HG03469 (cell line): ENCODE results near the gene FBRSL1.

Source experiments
- ATAC-seq: cut with Tn5 transposase; IDR thresholded peaks from one replicate; pipeline ENCODE4 v1.9.1; 2021; ENCODE audit warnings: mild to moderate bottlenecking, moderate library complexity, moderate number of reproducible peaks; ENCODE audit not compliant: unreplicated experiment

The FBRSL1 gene

DNA sequence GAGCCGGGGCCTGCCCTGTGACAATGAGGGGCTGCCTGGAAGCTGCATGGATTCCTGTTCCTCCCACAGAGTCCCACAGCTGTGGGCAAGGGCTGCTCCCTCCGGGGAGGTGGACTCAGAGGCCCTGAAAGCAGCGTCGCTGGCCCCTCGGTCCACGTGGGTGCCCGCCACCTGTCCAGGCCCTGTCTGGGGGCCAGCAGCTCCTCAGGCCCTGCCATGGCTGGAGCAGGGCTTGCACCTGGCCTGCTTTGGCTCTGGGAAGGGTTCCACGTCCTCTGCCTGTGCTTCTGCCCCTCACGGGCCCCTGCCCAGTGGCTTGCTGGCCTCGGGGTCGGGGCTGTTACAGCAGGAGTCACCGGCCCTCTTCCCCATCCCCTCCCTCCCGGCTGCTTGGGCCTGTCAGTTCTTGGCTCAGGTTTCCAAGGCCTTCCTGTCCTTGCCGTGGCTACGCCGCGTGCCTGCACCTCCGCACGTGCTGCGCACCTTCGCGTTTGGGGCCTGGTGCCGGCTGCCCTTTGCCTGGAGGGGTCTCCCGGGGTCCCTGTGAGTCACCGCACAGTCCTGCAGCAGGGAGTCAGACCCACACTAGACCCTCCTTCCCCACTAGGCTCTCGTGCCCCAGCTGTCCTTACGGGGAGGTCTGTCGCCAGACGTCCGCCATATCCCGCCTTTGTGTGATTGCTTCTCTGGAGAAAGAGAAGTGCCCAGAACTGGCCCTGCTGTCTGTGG lies 5.8 kb downstream of the FBRSL1 start:
- ATAC-seq, result no peak

GRCh38 chr12:132496358-132496669 lies 6.4 kb downstream of the FBRSL1 start:
- no peak for ATAC-seq

GRCh38 chr12:132496710-132497109 lies 6.8 kb downstream of the FBRSL1 start:
- ATAC-seq, result no peak

- ATAC-seq, result no peak
Measured at GRCh38 chr12:132497514-132498405, 7.8 kb downstream of the FBRSL1 start.

DNA sequence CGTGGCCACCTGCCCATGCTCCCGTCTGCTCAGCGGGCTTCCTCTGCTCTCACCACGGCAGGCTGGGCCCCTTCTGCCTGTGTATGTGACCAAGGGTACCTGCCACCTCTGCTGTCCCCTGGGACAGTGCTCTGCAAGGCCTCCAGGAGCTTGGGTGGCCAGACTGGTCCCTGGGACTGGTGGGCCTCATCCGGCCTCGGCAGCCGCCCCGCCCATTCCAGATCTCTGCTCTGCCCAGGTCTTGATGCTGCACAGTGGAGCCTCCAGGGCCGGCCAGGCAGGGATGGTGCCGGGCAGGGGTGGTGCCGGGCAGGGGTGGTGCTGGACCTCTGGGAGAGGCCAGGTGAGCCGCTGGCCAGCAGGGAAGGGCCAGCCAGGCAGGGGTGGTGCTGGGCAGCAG lies 9.0 kb downstream of the FBRSL1 start:
- ATAC-seq, result no peak

DNA sequence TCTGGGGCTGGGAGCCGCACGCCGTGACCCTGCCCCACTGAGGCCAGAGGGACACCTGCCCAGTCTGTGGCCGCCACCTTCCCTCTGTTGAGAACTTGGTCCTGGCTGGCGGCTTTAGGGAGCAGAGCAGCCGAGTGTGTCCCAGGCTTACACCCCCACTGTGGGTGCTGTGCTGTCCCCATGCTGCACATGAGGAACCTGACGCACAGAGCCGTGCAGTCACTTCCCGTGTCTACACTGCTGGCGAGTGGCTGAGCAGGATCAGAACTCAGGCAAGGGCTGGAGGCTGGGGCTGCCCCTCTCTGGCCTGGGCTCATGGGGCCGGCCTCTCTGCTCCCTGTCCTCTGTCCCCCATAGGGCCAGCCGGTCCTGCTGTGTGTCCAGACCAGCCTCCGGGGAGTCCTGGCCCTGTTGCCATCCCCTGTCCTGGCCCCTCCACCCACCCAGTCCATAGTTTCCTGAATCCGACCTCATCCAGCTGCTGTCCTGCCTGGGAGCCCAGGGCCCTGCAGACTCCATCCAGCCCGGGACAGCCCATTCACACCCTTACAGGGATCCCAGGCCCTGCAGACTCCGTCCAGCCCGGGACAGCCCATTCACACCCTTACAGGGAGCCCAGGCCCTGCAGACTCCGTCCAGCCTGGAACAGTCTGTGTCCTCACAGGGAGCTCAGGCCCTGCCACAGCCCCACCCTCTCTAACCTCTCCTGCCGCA lies 10.3 kb downstream of the FBRSL1 start:
- no peak for ATAC-seq

DNA sequence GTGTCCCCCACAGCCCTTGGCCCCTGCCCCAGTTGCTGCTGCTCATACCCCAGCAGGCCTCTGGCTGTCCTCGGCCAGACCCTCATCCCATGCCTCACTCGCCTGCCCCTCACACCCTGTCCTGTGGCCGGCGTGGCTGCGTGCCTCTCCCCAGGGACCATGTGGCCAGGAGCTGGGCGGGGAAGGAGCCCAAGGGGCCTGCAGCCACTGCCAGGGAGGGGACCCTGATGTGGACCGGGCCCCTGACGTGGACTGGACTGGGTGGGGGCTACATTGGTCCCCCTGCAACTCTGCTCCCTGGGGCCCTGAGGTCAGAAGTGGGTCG lies 10.9 kb downstream of the FBRSL1 start:
- ATAC-seq, result no peak

DNA sequence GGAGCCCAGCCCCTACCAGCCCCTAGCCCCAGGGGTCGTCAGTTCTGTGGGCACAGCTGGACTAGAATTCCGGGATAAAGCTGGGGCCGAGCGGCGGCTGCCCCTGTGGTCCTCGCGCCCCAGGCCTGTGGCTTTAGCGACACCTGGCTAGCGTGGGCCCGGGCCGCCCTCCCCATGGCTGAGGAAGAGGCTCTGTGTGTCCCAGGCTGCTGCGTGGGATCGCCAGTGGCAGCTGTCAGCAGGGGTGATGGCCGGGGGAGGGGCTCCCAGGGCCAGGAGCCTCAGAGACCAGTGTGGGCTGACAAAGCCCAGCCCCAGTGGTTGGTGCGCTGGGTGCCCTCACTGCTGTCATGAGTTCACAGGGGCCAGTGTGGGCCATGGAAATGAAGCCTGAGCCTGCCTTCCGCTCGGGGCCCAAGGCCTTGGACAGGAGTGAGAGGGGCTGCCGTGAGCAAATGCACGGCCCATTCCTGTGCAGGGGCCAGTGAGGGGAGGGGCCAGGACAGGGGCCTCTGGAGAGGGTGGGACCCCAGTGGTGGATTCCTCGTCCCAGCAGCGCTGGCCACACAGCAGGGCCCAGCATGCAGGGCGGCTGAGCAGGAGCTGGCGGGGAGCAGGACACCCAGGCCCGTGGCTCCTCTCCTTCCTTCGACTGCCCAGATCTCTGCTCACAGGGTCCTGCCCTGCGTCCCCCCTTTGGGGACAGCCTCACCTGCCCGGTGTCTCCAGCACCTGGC lies 11.4 kb downstream of the FBRSL1 start:
- no peak for ATAC-seq

- ATAC-seq, result no peak
Measured at GRCh38 chr12:132502149-132502881, 12.4 kb downstream of the FBRSL1 start.

DNA sequence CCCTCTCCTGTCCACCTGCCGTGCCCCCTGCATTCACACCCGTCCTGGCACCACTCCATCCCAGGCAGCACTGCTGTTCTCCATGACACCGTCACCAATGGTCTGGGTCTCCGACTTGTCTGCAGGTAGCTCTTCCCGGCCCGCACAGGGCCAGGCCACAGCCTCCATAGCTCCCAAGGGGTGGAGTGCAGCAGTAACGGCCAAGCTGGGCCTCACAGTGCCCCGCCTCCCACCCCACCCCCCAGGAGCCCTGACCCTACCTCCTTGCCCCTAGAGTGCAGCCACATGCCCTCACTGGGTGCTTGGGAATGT lies 12.9 kb downstream of the FBRSL1 start:
- no peak for ATAC-seq

DNA sequence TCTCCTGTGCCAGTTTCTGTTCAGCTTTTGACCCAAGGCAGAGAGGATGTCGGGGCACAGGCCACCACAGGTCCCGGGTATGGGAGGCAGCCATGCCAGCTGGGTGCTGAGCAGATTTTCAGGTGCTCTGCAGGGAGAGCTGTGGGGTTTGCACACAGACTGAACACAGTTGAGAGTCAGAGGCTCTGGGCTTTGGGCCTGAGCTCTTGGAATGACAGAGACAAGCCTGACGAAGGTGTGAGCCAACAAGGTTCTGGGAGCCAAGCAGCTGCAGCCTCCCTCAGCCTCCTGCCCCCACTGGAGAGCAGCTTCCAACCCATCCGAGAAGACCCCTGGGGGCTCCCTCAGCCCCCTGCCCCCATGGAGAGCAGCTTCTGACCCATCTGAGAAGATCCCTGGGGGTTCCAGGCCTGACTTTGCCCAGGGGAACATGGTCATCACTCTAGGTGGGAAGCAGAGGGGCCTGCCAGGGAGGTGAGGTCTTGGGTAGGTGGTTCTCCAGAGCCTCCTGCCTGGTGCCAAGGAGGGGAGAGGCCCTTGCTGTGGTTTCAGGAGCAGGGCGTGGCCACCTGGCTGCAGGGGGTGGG lies 13.8 kb downstream of the FBRSL1 start:
- no peak for ATAC-seq

DNA sequence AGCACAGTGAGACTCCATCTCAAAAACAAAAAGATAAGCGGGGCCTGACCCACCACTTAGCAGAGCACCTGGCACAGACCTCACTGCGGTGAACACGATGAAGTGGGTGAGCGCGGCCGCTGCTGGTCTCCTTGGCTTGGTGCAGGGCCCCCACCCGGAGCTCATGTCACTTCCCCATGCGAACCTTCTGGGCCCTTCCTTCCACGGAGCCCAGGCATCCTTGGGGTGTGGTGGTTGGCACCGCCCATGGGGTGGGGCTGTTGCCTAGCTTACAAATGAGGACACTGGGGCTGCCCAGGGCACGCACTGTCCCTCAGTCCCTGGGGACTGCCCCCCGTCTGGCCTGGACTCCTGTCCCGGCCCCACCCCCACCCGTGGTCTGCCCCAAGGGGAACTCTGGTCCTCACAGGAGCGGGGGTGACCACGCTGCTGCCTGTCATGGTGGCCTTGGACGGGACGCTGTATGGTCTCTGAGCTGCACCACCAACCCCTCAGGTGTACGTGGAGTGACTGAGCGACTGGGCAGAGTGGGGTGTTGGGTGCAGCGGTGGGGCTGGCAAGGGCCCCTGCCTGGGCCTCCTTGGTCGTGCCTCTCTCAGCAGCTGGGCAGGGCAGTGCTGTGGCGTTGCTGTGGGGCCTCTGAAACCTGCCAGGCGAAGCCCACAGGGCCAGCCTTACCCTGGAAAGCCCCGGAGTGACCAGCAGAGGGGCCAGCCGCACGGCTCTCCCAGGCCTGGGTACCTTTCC lies 15.3 kb downstream of the FBRSL1 start:
- ATAC-seq, result no peak

- ATAC-seq, result no peak
Measured at GRCh38 chr12:132505852-132506219, 15.9 kb downstream of the FBRSL1 start.

DNA sequence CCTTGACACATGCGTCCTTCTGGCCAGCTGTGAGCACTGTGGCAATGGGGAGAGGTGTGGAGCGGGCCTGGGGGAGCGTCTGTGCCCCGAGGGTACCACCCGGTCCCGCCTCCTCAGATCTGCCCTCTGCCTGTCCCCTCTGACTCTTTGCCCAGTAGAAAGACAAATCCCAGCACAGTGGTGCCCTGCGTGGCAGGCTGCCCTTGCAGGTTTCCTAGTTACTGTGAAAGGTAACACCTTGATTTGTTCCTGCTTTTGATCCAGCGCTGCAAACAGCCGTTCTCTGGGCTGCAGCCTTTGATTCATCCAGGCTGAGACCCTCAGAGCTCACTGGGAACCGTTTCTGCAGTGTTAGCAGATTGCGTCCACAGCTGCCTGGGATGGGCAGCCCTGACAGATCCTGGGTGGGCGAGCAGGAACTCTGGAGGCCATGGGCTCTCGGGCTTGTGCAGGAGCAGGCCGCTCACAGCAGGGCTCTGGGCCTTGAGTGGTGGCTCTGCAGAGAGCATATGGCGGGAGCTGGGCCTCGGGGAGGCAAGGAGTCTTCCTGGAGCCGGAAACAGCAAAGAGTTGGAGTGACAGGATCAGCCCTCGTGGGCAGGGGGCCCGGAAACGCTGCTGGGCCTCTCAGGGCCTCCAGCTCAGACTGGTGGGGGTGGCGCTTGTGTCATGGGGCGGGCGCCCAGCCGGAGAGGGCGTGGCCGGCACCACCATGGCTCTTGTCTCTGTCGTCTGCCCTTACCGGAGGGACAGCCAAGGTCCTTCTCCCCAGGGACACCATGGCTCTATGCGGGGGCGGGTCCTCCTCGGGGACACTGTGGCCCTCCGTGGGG lies 16.6 kb downstream of the FBRSL1 start:
- ATAC-seq, result no peak

GRCh38 chr12:132507161-132507538 lies 17.2 kb downstream of the FBRSL1 start:
- no peak for ATAC-seq

DNA sequence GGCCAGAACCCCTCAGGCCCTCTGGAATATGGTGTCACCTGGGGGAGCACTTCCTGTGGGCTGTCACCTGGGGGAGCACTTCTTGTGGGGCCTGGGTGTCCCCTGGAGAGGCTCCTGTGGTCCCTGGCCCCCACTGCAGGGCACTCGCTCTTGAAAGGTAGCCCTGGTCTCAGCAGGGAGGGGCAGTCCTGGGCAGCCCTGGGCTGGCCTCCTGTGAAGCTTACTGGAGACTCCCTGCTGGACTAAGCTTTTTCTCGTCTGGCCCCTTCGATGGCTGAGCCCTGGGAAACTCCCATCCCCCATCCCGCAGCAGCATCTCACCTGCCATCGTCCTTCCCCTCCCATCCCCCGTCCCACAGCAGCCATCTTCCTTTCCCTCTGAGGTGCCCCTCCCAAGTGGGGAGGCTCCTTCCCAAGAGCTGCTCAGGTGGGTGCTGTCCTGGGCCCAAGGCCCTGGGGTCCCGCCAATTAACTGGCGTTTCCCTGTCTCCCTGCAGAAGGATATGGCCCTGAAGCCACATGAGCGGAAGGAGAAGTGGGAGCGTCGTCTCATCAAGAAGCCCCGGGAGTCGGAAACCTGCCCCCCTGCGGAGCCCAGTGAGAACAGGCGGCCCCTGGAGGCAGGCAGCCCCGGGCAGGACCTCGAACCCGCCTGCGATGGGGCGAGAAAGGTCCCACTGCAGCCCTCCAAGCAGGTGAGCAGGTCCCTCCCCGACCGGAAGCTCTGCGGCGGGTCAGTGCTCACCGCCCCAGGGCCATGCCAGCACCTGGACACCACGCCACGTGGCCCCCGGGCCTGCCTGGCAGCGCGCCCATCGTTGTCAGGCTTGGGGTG lies 17.9 kb downstream of the FBRSL1 start:
- no peak for ATAC-seq

DNA sequence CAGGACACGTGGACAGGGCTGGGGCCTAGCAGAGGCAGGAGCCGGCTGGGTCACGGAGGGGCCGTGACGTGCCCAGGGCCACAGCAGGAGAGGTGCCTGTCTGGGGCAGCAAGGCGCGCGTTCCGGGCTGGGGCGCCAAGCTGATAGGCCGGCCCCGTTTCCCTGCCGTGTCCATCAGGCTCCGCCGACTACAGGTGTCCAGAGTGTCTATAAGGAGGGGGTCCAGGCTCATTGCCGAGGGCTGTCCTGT lies 18.5 kb downstream of the FBRSL1 start:
- no peak for ATAC-seq
